Activated CD8-positive, alpha-beta memory T cell treated with anti-CD3 and anti-CD28 coated beads, Interleukin-2, amount 50 U/mL, for 24 hours (primary cell): ENCODE measurements around the gene ADGRG1.
"Not testable (repeated sequence)": the region's sequence is repeated elsewhere in the genome, so short reads cannot be mapped to it uniquely, and the experiment has no call there.

Experiments
- DNase-seq: peaks from one replicate; pipeline ENCODE4 v3.0.0-alpha.2; 2020; ENCODE audit errors: extremely low read depth

Gene ADGRG1

DNA sequence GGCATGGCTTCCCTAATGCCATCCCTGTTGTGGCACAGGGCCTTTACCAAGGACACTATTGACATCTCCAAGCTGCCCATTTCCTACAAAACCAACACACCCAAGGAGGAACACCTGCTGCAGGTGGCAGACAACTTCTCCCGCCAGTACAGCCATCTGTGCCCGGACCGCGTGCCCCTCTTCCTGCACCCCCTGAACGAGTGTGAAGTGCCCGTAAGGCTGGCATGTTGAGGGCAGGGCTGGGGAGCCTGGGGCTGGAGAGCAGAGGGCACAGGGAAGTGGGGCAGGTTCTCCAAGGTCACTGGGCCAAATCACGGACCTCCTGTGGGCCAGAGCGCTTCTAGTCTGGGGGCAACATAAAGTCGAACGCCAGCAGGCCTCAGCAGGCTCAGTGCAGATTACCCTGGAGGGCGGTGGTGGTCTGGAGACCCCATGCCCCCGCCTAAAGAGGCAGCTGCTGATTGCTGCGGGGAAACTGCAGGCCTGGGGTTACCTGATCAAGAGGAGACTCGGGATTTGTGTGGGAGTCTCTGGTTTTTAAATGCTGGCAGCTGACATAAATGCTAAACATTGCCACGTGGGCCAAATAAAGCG is 70.5 kb downstream of the ADGRG1 start:
- DNase-seq: no peak

DNA sequence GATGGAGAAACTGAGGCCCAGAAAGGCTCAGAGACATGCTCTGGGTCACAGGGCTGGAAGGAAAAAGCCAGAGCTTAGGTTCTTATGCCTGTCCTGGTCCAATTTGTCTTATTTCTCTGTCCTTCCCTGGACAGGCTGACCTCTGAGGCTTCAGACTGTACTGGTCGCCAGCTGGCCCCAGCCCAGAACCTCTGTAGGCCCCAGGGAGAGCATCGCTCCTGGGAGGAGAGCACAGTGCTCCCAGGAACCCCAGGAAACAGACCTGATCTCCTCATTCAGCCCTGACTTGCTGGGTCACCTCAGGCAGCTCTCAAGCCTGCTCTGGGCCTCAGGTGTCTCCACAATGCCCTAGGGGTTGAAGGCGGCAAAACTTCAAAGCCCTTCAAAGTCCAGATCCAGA is 71.1 kb downstream of the ADGRG1 start:
- no peak for DNase-seq

DNA sequence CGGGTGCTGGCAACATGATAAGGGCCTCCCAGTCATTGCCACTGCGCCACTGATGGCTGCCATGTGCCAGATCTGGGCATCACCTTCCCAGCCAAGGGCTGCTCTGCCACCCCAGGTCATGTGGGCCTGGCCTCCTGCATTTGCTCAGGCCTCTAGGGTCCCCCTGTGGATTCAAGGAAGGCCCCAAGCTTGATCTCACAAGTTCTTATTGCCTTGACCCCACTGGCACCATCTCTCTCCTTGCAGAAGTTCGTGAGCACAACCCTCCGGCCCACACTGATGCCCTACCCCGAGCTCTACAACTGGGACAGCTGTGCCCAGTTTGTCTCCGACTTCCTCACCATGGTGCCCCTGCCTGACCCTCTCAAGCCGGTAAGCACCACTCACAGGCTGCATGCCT is 71.5 kb downstream of the ADGRG1 start:
- no peak for DNase-seq

DNA sequence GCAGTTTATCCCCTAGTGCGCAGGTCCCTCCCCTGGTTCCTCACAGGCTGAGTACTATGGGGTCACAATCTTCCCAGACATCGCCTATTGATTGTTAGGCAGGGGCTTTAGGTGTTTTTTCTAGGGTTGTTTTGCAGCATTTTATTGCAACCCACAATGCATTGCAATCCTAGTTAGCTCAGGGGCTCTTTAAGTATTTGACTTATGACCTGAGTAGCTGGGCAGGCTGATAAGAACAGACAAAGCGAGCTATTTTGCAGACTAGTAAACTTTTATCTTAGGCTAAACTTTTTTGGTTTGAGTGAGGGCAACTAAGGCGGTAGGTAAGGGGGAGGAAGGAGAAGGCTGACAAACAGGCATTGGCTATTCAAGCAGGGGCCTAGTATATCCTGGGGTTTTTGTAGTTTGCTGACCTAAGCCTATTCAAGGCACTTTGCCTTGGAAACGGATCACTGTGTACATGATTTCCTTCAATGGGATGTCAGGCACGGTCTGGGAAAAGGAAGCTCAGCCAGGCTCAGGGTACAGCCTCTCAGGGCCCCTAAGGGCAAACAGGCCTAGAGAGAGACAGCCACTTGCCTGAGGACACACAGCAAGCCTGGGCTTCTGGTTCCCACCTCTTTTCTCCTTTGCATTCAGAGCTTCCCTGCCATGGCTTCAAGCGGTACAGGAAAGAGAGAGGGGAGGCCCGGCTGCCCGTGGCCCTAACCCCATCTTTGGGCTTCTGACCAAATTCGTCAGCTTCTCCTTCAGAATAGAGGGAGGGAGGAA is 72.5 kb downstream of the ADGRG1 start:
- no peak for DNase-seq

DNA sequence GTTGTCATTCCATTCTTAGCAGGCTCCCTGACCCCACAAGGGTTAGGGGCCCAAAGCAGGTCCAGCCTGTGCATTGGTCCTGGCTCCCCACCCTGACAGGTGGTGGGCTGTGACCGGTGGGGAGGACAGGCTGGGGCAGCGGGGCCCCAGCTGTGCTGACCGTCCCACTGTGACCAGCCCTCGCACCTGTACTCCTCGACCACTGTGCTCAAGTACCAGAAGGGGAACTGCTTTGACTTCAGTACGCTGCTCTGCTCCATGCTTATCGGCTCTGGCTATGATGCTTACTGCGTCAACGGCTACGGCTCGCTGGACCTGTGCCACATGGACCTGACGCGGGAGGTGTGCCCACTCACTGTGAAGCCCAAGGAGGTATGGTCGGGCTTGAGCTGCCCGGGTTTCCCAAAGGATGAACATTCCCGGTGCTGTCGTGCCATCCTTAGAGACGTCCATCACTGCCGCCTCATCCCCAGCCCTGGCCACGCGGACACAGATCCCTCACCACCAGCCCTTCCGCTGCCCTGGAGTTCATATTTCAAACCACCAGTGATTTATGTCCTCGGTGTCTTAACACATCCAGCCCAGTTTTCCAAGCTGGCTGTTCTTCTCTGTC is 73.4 kb downstream of the ADGRG1 start:
- no peak for DNase-seq

DNA sequence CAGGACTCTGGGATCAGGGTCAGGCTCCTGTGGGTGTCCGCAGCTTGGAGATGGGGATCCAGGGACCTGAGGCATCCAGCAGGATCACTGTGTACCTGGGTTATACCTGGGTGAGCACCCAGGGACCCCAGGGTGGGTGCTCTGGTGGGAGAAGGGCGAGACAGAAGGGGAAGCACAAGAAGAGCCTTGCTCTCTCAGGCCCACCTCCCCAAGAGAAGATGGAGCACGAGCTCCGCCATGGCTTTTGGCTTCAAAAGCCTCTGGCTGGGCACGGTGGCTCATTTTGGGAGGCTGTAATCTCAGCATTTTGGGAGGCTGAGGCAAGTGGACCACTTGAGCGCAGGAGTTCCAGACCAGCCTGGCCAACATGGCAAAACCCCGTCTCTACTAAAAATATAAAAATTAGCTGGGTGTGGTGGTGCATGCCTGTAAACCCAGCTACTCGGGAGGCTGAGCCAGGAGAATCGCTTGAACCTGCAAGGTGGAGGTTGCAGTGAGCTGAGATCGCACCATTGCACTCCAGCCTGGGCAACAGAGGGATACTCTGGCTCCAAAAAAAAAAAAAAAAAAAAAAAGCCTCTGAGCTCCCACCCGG is 75.1 kb downstream of the ADGRG1 start:
- DNase-seq: no peak

DNA sequence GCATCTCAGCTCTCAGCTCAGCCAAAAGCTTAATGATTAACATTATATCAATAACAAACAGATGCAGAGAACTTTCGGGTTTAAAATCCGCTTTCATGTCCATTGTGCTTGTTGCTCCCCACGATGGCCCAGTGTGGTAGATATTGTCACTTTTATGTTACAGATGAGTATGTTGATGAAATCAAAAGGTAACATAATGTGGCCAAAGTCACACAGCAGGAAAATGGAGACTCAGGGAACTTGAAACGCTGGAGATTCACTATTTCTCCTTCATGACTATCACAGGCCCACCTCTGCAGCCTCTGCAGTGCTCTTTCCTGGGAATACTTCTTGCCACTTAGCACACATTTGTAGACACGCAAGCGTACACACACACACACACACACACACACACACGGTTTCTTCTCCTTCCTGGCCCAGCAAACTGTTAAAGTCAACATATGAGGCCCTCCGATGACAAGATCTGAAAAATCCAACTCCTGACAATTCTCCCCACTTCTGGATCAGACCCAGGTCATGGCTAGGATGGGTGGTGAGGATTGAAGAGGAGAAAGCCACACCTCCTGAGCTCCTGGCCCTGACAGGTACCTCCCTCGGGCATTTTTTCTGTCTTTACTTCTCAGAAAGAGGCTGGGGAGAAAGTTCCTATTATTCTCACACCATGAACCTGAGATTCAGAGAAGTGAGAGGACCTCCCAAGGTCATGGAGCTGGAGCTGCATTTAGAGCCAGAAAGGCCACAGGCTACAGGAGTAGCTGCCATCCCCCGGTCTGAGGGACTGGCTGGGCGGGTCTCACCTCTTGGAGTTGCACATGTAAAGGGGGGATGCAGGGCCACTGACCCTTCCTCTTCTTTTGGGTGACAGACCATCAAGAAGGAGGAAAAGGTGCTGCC is 75.8 kb downstream of the ADGRG1 start:
- DNase-seq: no peak

DNA sequence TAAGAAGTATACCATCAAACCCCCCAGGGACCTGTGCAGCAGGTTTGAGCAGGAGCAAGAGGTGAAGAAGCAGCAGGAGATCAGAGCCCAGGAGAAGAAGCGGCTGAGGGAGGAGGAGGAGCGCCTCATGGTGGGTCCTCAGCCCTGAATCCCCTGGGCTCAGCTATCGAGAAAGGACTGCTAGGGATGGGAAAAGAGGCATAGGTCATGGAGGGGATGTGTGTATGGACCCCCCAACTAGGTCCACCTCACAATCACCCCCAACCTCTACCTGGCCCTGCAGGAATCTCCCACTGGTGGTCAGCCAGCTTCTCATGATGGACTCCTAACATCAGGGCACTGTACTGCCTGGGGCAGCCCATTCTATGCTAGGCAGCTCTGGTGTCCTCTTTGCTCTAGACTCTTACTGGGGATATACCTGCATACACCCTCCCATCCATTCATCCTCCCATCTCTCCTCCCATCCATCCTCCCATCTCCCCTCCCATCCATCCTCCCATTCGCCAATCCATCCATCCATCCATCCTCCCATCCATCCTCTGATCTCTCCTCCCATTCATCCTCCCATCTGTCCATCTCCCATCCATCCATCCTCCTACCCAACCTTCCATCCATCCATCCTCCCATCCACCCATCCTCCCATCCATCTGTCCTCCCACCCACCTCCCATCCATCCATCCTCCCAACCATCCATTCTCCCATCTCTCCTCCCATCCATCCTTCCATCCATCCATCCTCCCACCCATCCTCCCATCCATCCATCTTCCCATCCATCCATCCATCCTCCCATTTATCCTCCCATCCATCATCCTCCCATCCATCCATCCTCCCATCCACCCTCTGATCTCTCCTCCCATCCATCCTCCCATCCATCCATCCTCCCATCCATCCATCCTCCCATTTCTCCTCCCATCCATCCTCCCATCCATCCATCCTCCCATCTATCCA is 76.7 kb downstream of the ADGRG1 start:
- no peak for DNase-seq

DNA sequence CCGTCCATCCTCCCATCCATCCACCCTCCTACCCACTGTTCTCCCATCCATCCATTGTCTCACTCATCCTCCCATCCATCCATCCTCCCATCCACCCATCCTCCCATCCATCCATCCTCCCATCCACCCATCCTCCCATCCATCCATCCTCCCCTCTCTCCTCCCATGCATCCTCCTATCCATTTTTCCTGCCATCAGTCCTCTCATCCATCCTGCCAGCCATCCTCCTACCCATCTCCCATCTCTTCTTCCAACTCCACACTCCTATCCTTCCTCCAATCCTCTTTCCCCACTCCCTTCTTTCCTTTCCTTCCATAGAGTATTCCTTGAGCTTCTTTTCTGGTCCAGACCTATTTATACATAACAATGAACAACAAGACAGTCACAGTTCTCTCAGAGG is 78.3 kb downstream of the ADGRG1 start:
- no peak for DNase-seq

DNA sequence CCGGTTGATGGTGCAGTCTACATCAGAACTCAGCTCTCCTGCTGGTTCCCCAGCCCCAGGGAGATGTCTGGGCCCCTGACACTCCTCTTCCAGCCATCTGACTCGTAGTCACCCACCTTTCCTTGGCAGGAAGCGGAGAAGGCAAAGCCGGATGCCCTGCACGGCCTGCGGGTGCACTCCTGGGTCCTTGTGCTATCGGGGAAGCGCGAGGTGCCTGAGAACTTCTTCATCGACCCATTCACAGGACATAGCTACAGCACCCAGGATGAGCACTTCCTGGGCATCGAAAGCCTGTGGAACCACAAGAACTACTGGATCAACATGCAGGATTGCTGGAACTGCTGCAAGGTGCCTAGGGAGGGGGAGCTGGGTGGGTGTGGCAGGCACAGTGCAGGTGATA is 78.9 kb downstream of the ADGRG1 start:
- DNase-seq: no peak

DNA sequence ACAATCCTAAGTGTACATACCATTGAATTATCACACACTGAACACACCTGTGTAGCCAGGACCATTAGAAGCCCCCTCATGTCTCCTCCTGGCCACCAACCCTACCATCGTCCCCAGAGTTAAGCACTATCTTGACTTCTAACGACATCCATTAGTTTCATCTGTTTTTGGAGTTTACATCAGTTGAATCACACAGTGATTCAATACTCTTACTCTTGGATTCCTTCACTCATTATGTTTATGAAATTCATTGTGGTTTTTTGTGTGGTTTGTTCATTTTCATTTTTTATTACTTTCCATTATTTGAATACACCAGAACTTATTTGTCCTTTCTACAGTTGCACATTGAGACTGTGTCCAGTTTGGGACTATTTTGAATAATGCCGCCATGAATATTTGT is 79.7 kb downstream of the ADGRG1 start:
- DNase-seq: no peak

DNA sequence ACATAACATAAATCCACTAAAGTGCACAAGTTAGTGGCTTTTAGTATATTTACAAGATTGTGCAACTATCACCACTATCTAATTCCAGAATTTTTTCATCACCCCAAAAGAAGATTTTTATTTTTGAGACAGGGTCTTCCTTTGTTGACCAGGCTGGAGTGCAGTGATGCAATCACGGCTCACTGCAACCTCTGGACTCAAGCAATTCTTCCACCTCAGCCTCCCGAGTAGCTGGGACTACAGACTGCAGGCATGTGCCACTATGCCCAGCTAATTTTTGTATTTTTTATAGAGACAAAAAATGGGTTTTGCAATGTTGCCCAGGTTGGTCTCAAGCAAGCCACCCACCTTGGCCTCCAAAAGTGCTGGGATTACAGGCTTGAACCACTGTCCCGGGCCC is 81.2 kb downstream of the ADGRG1 start:
- no peak for DNase-seq

DNA sequence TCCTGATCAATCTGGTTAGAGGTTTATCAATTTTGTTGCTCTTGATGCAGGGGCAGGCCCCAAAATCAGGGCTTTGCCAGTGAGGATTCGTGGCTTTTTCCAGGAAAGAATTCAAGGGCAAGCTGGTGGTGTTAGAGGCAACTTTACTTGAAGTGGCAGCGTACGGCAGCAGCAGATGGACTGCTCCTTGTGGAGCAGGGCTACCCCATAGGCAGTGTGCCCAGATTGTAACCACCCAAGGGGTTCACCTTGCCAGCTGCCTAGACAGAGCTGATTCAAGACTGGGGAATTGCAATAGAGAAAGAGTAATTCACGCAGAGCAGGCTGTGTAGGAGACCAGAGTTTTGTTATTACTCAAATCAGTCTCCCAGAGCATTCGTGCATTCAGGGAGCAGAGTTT is 82.9 kb downstream of the ADGRG1 start:
- DNase-seq: no peak

DNA sequence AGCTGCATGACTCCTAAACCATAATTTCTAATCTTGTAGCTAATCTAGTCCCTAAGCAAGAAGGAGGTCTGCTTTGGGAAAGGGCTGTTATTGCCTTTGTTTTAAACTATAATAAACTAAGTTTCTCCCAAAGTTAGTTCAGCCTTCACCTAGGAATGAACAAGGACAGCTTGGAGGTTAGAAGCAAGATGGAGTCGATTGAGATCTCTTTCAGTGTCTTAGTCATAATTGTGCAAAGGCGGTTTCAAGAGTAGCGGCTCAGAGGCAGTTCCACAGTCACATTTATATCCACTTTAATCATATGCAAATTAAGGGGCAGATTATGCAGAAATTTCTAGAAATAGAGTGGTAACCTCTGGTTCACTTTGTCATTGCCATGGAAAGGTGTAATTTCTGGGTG is 83.6 kb downstream of the ADGRG1 start:
- DNase-seq: no peak

DNA sequence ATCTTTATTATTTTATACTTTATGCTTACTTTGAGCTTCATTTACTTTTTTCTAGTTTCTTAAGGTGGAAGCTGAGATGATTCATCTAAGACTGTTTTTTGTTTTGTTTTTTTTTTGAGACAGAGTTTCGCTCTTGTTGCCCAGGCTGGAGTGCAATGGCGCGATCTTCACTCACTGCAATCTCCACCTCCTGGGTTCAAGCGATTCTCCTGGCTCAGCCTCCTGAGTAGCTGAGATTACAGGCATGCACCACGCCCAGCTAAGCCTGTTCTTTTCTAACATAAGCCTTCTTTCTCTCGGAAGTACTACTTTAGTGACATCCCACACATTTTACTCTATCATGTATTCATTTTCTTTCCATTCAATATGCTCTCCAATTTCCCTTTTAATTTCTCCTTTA is 84.1 kb downstream of the ADGRG1 start:
- DNase-seq: not testable (repeated sequence)

DNA sequence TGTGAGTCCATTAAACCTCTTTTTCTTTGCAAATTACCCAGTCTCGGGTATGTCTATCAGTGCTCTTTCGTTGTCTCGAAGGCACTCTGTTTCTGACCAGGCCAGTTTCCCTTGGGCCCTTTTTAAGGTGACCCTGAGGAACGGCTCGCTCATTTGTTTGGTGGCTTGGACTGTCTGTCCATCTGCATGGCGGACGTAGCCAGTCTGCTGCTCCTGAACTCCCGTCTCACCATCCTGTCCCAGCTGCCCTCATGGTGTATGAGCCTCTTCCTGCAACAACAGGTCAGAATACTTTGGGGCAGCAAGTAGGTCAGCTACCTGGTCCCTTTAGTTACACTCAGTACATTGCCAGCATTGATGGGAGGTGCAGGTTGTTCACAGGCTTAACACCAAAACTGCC is 85.2 kb downstream of the ADGRG1 start:
- no peak for DNase-seq

DNA sequence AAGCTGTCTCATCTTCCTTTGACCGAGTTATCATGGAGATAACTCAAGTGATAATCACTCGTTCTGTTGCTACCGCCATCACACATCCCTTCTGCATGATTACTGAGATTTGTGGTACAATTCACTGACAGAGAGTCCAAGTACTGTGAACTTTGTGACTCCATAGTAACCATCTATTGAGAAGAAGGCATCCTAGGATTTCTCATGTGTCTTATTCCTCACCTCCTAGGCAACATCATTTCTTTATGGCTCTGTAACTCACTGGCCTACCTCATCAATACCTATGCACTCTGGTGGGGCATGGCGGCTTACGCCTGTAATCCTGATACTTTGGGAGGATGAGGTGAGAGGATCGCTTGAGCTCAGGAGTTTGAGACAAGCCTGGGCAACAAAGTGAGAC is 85.6 kb downstream of the ADGRG1 start:
- no peak for DNase-seq
